Limb (tissue), 2 donors: ENCODE data around the gene SETD6.

Experiments used
- DNase-seq, 2 donors: peaks; one replicate each; pipeline ENCODE4 v3.0.0-alpha.2; 2016; ENCODE audit errors: extremely low spot score in 2 of 2

Gene SETD6

DNA sequence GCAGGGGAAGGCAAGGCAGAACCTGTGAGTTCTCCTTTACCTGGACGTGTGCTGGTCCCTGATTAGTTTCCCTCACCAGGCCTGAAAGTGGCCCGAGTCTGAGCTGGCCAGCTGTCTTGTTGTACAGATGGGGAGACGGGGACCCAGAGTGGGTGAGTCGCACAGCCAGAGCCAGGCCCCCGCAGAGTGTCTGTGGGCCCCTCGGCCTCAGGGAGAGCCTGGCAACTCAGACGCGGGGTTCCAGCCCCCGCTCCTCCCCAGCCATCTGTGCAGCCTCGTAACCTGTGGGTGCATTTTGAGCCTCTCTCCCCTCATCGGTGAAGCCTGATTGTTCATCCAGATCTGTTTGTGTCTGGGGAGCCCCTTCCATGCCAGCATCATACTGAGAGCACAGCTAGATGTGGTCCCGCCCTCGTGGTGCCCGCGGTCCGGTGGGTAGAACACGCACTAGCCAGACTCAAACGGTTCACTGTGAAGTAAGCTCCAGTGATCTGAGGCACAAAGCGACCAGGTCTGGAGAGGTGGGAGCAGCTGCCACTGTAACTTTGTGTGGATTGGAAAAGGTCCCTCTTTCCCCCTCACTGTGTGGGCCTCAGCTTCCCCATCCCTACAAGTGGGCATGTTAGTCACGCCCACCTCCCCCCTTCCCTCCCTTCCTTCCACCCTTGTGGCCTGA is 21.4 kb upstream of the SETD6 start:
- DNase-seq: peak in 1 of 2 donors; percentile 38

- peak; percentile 90 to 91 for DNase-seq
These were observed 20.3 kb upstream of the SETD6 start for GRCh38 chr16:58494981-58495520.

DNA sequence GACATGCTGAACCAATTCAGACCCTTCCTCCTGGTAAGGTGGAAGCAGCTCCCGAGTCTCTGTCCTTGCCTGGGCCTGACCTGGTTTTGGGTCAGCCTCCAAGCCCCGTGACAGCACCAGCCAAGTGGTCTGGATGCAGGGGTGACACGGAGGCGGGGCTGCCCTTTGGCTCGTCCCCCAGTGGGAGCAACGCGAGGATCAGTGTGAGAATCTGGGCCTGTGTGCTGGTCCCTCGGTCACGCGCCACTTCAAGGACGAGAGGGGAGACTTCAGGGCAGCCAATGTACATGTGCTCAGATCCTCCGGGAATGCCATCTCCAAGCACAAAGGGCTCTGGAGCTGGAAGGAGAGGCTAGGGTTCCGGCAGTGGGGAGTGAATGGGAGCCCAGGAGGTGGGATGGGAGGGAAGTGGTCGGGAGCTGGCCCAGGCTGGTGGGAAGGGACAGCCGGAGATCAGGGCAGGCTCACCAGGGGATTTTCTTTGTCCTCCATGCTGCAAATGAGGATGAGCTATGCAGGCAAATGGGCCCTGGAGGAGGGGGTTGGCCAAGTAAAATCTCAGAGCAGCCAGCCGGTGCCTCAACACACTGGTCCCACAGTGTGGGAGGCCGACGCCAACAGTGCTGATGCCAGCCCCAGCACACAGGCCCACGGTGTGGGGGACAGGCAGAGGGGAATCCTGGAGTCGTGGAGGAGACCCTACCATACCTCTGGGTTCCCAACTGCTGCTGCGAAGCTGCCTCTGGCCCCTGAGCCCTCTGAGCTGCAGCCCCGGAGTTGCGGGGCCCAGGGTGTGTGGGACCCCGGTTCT is 19.6 kb upstream of the SETD6 start:
- peak in 1 of 2 donors; percentile 60 for DNase-seq

- DNase-seq: peak in 1 of 2 donors; percentile 28
These were observed 17.8 kb upstream of the SETD6 start for GRCh38 chr16:58497468-58497867.

DNA sequence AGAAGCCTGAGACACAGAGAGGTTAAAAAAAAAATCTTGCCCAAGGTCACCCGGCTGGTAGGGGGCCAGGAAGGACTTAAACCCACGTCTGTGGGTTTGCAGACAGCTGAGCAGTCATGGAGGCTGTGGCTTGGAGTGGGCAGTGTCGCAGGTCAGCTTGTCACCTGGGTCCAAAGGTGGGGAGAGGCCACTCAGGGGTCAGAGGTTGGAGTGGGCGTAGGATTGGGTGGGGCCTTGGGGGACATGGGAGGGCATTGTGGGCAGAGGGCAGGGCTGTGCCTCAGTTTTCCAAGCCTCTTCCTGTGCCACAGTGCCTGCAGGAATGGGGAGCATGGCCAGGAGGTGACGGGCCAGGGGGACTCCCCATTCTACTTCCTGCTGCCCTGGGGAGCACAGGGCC is 17.4 kb upstream of the SETD6 start:
- DNase-seq: peak in 1 of 2 donors; percentile 29

GRCh38 chr16:58498341-58499091 is 16.8 kb upstream of the SETD6 start:
- peak in 1 of 2 donors; percentile 26 for DNase-seq

DNA sequence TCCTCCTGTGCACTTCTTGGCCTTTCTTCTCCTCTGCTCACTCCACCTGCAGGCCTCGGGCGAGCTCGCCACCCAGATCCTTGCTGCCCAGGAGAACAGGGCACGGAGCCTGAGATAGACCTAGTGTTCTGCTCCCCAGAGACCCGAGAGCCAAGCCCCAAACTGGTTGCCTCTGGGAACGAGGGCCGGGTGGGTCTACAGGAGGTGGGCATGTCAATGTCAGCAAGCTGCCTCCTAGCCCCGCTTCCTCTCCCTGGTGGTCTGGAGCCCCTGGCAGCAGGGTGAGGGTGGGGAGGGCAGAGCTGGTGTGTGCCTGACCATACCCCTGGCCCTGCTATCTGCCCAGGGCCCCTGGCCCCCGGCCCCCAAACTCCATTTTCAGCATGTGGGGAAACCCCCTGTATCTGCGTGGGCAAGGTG is 16.2 kb upstream of the SETD6 start:
- DNase-seq: peak in 1 of 2 donors; percentile 43

DNA sequence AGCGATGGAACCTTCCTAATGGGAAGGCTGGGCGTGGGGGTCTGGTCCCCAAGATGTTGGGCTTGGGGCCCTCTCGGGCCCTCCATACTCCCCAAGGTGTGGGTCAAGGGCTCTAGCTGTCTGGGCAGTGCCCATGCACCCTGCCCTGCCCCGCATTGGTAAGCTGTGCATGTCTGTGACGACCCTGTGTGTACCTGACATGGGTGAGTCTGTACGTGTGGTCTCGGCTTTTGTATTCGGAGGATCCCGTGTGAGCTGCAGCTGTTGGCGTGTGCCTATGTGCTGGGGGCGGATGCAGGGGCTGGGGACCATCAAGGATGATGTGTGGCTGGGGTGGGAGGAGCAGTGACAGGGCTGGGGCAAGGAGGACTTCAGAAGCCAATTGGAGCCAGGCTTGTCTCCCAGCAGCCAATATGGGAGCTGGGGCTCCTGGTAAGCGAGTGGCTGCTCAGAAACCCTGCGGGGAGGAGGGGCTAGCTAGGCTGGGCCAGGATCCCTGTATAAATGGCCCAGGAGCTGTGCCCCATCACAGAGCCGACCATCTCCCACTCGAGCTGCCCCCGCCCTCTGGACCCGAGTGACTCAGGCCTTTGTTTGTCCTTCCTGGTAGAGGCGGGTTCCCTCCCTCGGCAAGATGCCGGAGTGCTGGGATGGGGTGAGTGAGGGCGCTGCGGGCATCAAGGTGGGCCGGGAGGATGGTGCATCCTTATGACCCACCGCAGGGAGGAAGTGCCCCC is 15.5 kb upstream of the SETD6 start, which contains the start of gene NDRG4:
Gene NDRG4, plus strand, starts transcription at position 529 of the 737 bp plus-strand sequence. Its CDS starts 106 bp downstream, at position 635.
- DNase-seq: peak; percentile 70 to 88

- peak in 1 of 2 donors; percentile 62 for DNase-seq
These were observed 14.7 kb upstream of the SETD6 start for GRCh38 chr16:58500430-58501241.

DNA sequence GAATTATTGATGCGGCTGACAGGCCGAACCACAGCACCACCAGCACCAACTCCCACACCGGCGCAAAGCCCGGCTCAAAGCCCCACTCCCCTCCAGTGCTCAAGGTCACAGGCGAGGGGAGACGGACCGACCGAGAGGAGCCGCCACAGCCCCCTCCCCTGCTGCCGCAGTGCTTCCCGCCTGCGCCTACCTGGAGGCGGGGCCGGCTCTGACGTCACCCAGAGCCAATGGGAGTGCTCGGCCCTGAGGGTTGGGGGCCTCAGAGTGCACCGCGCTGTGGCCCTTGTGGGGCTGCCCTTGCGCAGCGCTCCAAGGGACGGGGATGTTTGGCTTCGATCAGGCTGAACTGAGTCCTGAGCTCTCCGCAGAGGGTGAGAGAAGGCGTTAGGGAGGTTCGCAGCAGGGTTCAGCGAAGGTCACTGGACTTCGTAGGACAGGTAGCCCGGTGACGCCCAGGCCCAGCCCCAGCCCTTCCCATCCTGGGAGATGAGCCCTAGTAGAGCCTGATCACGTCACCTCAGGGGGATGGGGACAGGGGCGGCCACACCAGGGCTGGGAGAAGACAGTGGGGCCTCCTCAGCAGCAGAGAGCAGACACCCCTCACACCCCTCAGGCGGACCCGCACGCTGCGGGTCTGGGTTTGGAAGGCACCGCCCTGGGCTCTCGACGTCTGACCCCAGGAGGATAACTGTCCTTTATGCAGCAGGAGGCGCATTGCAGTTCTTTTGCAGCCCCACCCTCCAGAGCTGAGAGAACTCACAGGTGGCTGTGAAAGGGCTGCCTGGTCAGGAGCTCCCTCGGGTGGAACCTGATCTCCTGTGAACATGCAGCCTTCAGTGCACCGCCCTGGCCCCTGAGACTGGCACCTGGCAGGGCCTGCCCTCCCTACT is 13.8 kb upstream of the SETD6 start:
- peak in 1 of 2 donors; percentile 89 for DNase-seq

- DNase-seq: peak in 1 of 2 donors; percentile 30
These were observed 12.9 kb upstream of the SETD6 start for GRCh38 chr16:58502217-58502921.

GRCh38 chr16:58503166-58503862 is 12.0 kb upstream of the SETD6 start:
- DNase-seq: peak in 1 of 2 donors; percentile 28

DNA sequence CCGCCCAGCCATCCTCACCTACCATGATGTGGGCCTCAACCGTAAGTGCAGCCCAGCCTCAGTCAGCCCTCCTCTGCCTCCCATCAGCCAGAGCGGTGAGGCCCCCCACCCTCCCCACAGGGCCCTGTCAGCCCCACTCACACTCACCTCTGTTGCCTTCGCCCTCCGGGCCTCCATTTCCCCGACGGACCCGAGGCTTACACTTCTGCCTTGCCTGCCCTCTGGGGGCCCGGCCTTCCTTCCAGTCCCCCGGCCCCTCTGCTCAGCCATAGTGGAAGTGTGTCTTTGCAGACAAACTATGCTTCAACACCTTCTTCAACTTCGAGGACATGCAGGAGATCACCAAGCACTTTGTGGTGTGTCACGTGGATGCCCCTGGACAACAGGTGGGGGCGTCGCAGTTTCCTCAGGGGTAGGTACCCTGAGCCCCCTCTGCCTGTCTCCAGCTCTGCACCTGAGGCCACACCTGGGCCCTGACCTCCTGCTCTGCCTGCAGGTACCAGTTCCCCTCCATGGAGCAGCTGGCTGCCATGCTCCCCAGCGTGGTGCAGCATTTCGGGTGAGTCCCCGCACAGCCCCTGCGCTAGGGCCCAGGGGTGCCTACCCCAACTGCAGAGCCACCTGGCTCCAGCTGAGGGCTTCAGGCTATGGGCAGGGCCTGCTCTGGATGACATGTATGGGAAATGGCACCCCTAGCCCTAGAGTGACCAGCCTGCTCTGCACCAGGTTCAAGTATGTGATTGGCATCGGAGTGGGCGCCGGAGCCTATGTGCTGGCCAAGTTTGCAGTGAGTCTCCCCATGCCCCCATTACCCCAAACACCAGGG is 11.2 kb upstream of the SETD6 start:
- peak in 1 of 2 donors; percentile 31 for DNase-seq

GRCh38 chr16:58506241-58507194 is 8.8 kb upstream of the SETD6 start:
- peak in 1 of 2 donors; percentile 28 for DNase-seq

- DNase-seq: peak in 1 of 2 donors; percentile 29
These were observed 7.9 kb upstream of the SETD6 start for GRCh38 chr16:58507195-58507962.
